ENCODE measurements around the gene SRPRB.

SRPRB gene

DNA sequence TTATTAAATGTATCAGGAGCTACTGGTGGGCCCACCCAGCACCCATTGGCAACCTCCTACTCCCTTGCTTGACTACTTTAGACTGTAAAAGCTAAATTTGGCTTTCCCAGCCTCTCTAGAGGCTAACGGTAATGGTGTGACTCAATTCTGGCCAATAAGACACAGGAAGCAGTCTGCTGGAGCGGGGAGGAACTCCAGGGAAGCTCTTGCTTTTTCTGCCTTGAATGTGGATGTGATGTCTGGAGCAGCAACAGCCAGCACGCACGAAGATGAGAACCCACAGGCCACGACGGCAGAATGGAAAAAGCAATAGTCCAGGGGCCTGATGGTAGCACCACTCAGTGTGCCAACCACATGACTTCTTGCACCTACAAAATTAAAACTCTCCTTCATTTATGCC lies 50.2 kb downstream of the SRPRB start:
- H3K27ac ChIP-seq (ENCODE audit: low read depth, low read length), result no peak overlapping the region
- H2BK12ac ChIP-seq (ENCODE audit: low read length), result no peak overlapping the region
- no peak overlapping the region for H3K23ac ChIP-seq (ENCODE audit: low read length)
- no CpG with 5 or more reads among the region's 6 CpGs for WGBS (ENCODE audit: extremely low coverage, insufficient coverage, insufficient read length)
- no peak overlapping the region for H3K14ac ChIP-seq (ENCODE audit: low read length)
- H3K4ac ChIP-seq (ENCODE audit: low read depth, low read length), result no peak overlapping the region
- H3K9ac ChIP-seq (ENCODE audit: low read length), result no peak overlapping the region
- no peak overlapping the region for H4K91ac ChIP-seq (ENCODE audit: low read depth, low read length)
- no peaks in the 10 kb centered on the region for H3K27me3 ChIP-seq (ENCODE audit: insufficient read depth, low read length)
- no peaks in the 10 kb centered on the region for H3K79me1 ChIP-seq (ENCODE audit: low read length)
- H3K4me2 ChIP-seq (ENCODE audit: low read length), result no peak overlapping the region
- no peak overlapping the region for H4K8ac ChIP-seq (ENCODE audit: low read depth, low read length)
- peaks cover 0 to 2% of the 10 kb centered on the region in 2 experiments for H3K4me1 ChIP-seq (ENCODE audit: control insufficient read depth in 1 of 2, insufficient read depth in 2 of 2, low read length in 2 of 2)
- H3K79me2 ChIP-seq (ENCODE audit: control insufficient read depth, insufficient read depth, low read length, poor library complexity), result no peaks in the 10 kb centered on the region
- H3K18ac ChIP-seq (ENCODE audit: low read length), result no peak overlapping the region
- H4K12ac ChIP-seq (ENCODE audit: low read depth, low read length), result no peak overlapping the region
- H2AFZ ChIP-seq (ENCODE audit: insufficient read depth, low read length, poor library complexity), result no peak overlapping the region
- H2AK5ac ChIP-seq (ENCODE audit: low read length), result no peak overlapping the region
- H2BK5ac ChIP-seq (ENCODE audit: low read depth, low read length, poor library complexity), result no peak overlapping the region
- no peak overlapping the region for H3K4me3 ChIP-seq (ENCODE audit: low read depth, low read length)
- no peaks in the 10 kb centered on the region for H3K36me3 ChIP-seq (ENCODE audit: control insufficient read depth in 1 of 2, insufficient read depth in 2 of 2, low read length in 2 of 2)
- H3K9me3 ChIP-seq (ENCODE audit: insufficient read depth, low read depth, low read length), result no peaks in the 10 kb centered on the region
- no peak overlapping the region for H2BK120ac ChIP-seq (ENCODE audit: insufficient read depth, low read length, poor library complexity)
- no peak for DNase-seq

DNA sequence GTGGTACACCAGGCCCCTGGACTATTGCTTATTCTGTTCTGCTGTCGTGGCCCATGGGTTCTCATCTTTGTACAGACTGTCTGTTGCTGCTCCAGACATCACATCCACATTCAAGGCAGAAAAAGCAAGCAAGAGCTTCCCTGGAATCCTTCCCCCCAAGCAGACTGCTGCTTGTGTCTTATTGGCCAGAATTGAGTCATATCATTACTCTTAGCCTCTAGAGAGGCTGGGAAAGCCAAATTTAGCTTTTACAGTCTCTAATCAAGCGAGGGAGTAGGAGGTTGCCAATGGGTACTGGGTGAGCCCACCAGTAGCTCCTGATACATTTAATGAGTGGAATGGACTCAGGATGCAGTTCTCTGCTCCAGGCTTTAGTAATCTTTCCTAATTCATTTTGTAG lies 50.7 kb downstream of the SRPRB start:
- Histone ChIP-seq H3K14ac (ENCODE audit: low read length) (no peak overlapping the region), H2AK5ac (ENCODE audit: low read length) (no peak overlapping the region), H3K9ac (ENCODE audit: low read length) (no peak overlapping the region), H3K27ac (ENCODE audit: low read depth, low read length) (no peak overlapping the region), H3K23ac (ENCODE audit: low read length) (no peak overlapping the region), H3K4me2 (ENCODE audit: low read length) (no peak overlapping the region), H3K79me1 (ENCODE audit: low read length) (no peaks in the 10 kb centered on the region), H3K27me3 (ENCODE audit: insufficient read depth, low read length) (no peaks in the 10 kb centered on the region), H2BK12ac (ENCODE audit: low read length) (no peak overlapping the region), H2AFZ (ENCODE audit: insufficient read depth, low read length, poor library complexity) (no peak overlapping the region), H4K8ac (ENCODE audit: low read depth, low read length) (no peak overlapping the region), H3K79me2 (ENCODE audit: control insufficient read depth, insufficient read depth, low read length, poor library complexity) (no peaks in the 10 kb centered on the region), H4K91ac (ENCODE audit: low read depth, low read length) (no peak overlapping the region), H3K4me3 (ENCODE audit: low read depth, low read length) (no peak overlapping the region), H2BK5ac (ENCODE audit: low read depth, low read length, poor library complexity) (no peak overlapping the region), H3K4ac (ENCODE audit: low read depth, low read length) (no peak overlapping the region), H4K12ac (ENCODE audit: low read depth, low read length) (no peak overlapping the region), H2BK120ac (ENCODE audit: insufficient read depth, low read length, poor library complexity) (no peak overlapping the region), H3K36me3 (ENCODE audit: control insufficient read depth in 1 of 2, insufficient read depth in 2 of 2, low read length in 2 of 2) (no peaks in the 10 kb centered on the region), H3K4me1 (ENCODE audit: control insufficient read depth in 1 of 2, insufficient read depth in 2 of 2, low read length in 2 of 2) (peaks cover 0 to 2% of the 10 kb centered on the region in 2 experiments), H3K18ac (ENCODE audit: low read length) (no peak overlapping the region), H3K9me3 (ENCODE audit: insufficient read depth, low read depth, low read length) (no peaks in the 10 kb centered on the region)
- DNase-seq, result no peak
- WGBS (ENCODE audit: extremely low coverage, insufficient coverage, insufficient read length), result no CpG with 5 or more reads among the region's 2 CpGs

DNA sequence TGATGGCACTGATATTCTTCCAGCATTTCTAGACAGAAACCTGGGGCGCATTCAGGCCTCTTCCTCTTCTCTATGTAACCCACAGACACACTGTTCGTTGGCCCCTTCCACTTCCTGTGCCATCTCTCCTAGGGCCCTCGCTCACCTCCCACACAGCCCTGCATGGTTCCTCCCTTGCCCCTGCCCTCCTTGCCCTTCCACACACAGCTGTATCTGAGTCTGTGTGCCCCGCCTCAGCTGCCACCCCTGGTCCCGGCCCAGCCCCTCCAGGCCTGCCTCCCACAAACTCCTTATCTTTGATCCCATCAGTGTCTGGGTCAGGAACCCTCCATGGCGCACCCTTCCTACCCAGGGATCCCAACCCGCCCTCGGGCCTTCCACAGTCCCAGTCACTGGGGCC lies 52.2 kb downstream of the SRPRB start:
- no peak overlapping the region for H4K12ac ChIP-seq (ENCODE audit: low read depth, low read length)
- H3K4me2 ChIP-seq (ENCODE audit: low read length), result no peak overlapping the region
- H3K4ac ChIP-seq (ENCODE audit: low read depth, low read length), result no peak overlapping the region
- no peak overlapping the region for H3K9ac ChIP-seq (ENCODE audit: low read length)
- H2AK5ac ChIP-seq (ENCODE audit: low read length), result no peak overlapping the region
- H3K36me3 ChIP-seq (ENCODE audit: control insufficient read depth in 1 of 2, insufficient read depth in 2 of 2, low read length in 2 of 2), result no peaks in the 10 kb centered on the region
- no peaks in the 10 kb centered on the region for H3K79me1 ChIP-seq (ENCODE audit: low read length)
- WGBS (ENCODE audit: extremely low coverage, insufficient coverage, insufficient read length), result no CpG with 5 or more reads among the region's 8 CpGs
- H4K91ac ChIP-seq (ENCODE audit: low read depth, low read length), result no peak overlapping the region
- H2BK12ac ChIP-seq (ENCODE audit: low read length), result no peak overlapping the region
- H3K79me2 ChIP-seq (ENCODE audit: control insufficient read depth, insufficient read depth, low read length, poor library complexity), result no peaks in the 10 kb centered on the region
- no peaks in the 10 kb centered on the region for H3K4me1 ChIP-seq (ENCODE audit: control insufficient read depth in 1 of 2, insufficient read depth in 2 of 2, low read length in 2 of 2)
- H2AFZ ChIP-seq (ENCODE audit: insufficient read depth, low read length, poor library complexity), result no peak overlapping the region
- H3K27me3 ChIP-seq (ENCODE audit: insufficient read depth, low read length), result no peaks in the 10 kb centered on the region
- H3K18ac ChIP-seq (ENCODE audit: low read length), result no peak overlapping the region
- H4K8ac ChIP-seq (ENCODE audit: low read depth, low read length), result no peak overlapping the region
- H2BK120ac ChIP-seq (ENCODE audit: insufficient read depth, low read length, poor library complexity), result no peak overlapping the region
- no peak overlapping the region for H3K4me3 ChIP-seq (ENCODE audit: low read depth, low read length)
- no peaks in the 10 kb centered on the region for H3K9me3 ChIP-seq (ENCODE audit: insufficient read depth, low read depth, low read length)
- H3K23ac ChIP-seq (ENCODE audit: low read length), result no peak overlapping the region
- H2BK5ac ChIP-seq (ENCODE audit: low read depth, low read length, poor library complexity), result no peak overlapping the region
- no peak overlapping the region for H3K14ac ChIP-seq (ENCODE audit: low read length)
- no peak for DNase-seq
- no peak overlapping the region for H3K27ac ChIP-seq (ENCODE audit: low read depth, low read length)

DNA sequence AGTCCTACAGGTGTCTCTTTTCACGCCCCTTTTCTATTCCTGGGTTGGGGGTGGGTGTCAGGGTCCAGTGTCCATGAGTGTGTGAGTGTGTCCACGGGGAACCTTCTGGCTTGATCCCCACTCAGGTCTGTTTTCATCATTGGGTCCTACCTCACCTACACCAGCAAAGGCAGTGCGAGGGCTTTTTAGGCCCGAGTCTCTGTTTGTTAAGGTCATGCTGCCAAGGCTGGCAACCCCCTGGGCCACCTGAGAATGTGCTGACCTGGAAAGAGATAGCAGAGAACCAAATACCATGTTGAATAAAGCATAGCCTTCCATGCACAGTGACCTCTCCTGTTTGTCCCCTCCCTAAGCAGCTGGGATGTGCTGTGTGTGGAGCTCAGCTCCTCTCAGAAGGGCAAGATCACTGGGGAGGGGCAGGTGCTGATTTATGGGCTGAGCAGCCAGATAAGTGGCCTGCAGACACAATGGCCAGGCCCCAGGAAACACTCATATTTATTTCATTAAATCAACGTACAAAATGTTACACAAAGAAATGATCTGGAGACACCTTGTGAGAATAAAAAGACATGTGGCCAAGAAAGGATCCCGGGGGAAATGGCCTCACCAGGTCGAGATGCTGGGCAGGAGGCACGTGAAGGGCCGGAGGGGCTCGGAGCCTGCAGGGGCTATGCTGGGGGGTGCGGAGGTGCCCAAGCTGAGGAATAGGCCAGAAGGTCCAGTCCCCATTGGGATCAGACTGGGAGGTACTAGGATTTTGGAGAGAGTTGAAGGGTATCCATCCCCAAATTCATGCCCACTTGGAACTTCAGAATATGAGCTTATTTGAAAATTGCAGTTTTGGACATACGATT lies 54.0 kb downstream of the SRPRB start:
- Histone ChIP-seq H3K4me1 (ENCODE audit: control insufficient read depth in 1 of 2, insufficient read depth in 2 of 2, low read length in 2 of 2) (no peaks in the 10 kb centered on the region), H3K18ac (ENCODE audit: low read length) (no peak overlapping the region), H2BK120ac (ENCODE audit: insufficient read depth, low read length, poor library complexity) (no peak overlapping the region), H3K23ac (ENCODE audit: low read length) (no peak overlapping the region), H3K4me3 (ENCODE audit: low read depth, low read length) (no peak overlapping the region), H3K79me1 (ENCODE audit: low read length) (no peaks in the 10 kb centered on the region), H3K79me2 (ENCODE audit: control insufficient read depth, insufficient read depth, low read length, poor library complexity) (no peaks in the 10 kb centered on the region), H3K27me3 (ENCODE audit: insufficient read depth, low read length) (no peaks in the 10 kb centered on the region), H4K8ac (ENCODE audit: low read depth, low read length) (no peak overlapping the region), H3K4me2 (ENCODE audit: low read length) (no peak overlapping the region), H3K14ac (ENCODE audit: low read length) (no peak overlapping the region), H2BK12ac (ENCODE audit: low read length) (no peak overlapping the region), H3K4ac (ENCODE audit: low read depth, low read length) (no peak overlapping the region), H2BK5ac (ENCODE audit: low read depth, low read length, poor library complexity) (no peak overlapping the region), H3K9ac (ENCODE audit: low read length) (no peak overlapping the region), H3K9me3 (ENCODE audit: insufficient read depth, low read depth, low read length) (no peaks in the 10 kb centered on the region), H3K36me3 (ENCODE audit: control insufficient read depth in 1 of 2, insufficient read depth in 2 of 2, low read length in 2 of 2) (no peaks in the 10 kb centered on the region), H2AK5ac (ENCODE audit: low read length) (no peak overlapping the region), H4K91ac (ENCODE audit: low read depth, low read length) (no peak overlapping the region), H2AFZ (ENCODE audit: insufficient read depth, low read length, poor library complexity) (no peak overlapping the region), H3K27ac (ENCODE audit: low read depth, low read length) (no peak overlapping the region), H4K12ac (ENCODE audit: low read depth, low read length) (no peak overlapping the region)
- DNase-seq, result no peak
- no CpG with 5 or more reads among the region's 12 CpGs for WGBS (ENCODE audit: extremely low coverage, insufficient coverage, insufficient read length)
